ENCODE data around the gene TREML2.

DNA sequence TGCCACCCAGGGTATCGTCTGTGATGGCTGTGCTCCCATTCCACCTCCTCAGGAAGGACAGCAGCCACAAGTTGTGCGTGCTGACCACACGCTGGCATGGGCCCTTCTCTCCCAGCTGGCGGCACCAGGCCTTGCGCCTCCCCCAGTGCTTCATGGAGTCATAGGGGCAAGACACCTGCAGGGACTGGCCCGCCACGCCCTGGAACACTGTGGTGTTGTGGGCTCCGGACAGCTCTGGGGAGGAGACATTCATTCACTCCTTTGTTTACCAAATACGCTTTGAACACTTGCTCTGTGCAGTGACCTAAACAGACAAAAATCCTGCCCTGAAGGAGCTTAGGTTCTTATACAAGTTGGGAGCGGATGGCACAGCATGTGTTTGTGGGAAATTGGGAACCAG, 39.6 kb downstream of the TREML2 start:
- TF ChIP-seq, protein P1, sequence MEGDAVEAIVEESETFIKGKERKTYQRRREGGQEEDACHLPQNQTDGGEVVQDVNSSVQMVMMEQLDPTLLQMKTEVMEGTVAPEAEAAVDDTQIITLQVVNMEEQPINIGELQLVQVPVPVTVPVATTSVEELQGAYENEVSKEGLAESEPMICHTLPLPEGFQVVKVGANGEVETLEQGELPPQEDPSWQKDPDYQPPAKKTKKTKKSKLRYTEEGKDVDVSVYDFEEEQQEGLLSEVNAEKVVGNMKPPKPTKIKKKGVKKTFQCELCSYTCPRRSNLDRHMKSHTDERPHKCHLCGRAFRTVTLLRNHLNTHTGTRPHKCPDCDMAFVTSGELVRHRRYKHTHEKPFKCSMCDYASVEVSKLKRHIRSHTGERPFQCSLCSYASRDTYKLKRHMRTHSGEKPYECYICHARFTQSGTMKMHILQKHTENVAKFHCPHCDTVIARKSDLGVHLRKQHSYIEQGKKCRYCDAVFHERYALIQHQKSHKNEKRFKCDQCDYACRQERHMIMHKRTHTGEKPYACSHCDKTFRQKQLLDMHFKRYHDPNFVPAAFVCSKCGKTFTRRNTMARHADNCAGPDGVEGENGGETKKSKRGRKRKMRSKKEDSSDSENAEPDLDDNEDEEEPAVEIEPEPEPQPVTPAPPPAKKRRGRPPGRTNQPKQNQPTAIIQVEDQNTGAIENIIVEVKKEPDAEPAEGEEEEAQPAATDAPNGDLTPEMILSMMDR (IDR thresholded peaks at IDR 0.05; ENCODE audit: poor library complexity, severe bottlenecking), result no peak
- TF ChIP-seq EZH2 (IDR thresholded peaks at IDR 0.05; ENCODE audit: borderline replicate concordance, insufficient read depth, low read length, poor library complexity, severe bottlenecking) (no peak), EP300 (conservative IDR thresholded peaks at IDR 0.05; ENCODE audit: poor library complexity, severe bottlenecking) (no peak), SMC3 (conservative IDR thresholded peaks at IDR 0.05; ENCODE audit: poor library complexity) (no peak), POLR2AphosphoS5 (IDR thresholded peaks at IDR 0.05) (no peak), RAD21 (conservative IDR thresholded peaks at IDR 0.05) (no peak)
- TF ChIP-seq, protein P2, sequence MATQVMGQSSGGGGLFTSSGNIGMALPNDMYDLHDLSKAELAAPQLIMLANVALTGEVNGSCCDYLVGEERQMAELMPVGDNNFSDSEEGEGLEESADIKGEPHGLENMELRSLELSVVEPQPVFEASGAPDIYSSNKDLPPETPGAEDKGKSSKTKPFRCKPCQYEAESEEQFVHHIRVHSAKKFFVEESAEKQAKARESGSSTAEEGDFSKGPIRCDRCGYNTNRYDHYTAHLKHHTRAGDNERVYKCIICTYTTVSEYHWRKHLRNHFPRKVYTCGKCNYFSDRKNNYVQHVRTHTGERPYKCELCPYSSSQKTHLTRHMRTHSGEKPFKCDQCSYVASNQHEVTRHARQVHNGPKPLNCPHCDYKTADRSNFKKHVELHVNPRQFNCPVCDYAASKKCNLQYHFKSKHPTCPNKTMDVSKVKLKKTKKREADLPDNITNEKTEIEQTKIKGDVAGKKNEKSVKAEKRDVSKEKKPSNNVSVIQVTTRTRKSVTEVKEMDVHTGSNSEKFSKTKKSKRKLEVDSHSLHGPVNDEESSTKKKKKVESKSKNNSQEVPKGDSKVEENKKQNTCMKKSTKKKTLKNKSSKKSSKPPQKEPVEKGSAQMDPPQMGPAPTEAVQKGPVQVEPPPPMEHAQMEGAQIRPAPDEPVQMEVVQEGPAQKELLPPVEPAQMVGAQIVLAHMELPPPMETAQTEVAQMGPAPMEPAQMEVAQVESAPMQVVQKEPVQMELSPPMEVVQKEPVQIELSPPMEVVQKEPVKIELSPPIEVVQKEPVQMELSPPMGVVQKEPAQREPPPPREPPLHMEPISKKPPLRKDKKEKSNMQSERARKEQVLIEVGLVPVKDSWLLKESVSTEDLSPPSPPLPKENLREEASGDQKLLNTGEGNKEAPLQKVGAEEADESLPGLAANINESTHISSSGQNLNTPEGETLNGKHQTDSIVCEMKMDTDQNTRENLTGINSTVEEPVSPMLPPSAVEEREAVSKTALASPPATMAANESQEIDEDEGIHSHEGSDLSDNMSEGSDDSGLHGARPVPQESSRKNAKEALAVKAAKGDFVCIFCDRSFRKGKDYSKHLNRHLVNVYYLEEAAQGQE (IDR thresholded peaks at IDR 0.05; ENCODE audit: borderline replicate concordance), result no peak
